ENCODE results near the gene ETF1. TPM values are rescaled to one million over a fixed set of nuclear protein-coding genes. Genes with fewer than 3 reads are reported as not detected.
A peak's percentile ranks its signal among the peaks of the same experiment; 100 is the strongest.

ETF1 gene
- total RNA-seq, 2 donors from 2014 or later: 106 to 109 TPM

- H3K36me3 Mint-ChIP-seq (ENCODE audit: low read depth): no peaks in the 10 kb centered on the region
- H3K4me1 Mint-ChIP-seq: peaks cover 5% of the 10 kb centered on the region
- no peak overlapping the region for H3K4me3 Mint-ChIP-seq
- no peaks in the 10 kb centered on the region for H3K36me3 ChIP-seq (ENCODE audit: control insufficient read depth, insufficient read depth, low read length)
- 91 to 97% methylated on average over 3 to 4 of the region's 4 CpGs for WGBS, 2 experiments (ENCODE audit: insufficient coverage in 1 of 2, insufficient read length in 1 of 2)
- H3K9me3 ChIP-seq (ENCODE audit: control insufficient read depth, low read length): no peaks in the 10 kb centered on the region
- H3K27me3 ChIP-seq (ENCODE audit: control insufficient read depth, insufficient read depth, low read length, poor library complexity, severe bottlenecking): no peaks in the 10 kb centered on the region
- DNase-seq: no peak
- H3K27me3 Mint-ChIP-seq (ENCODE audit: insufficient read depth): no peaks in the 10 kb centered on the region
- H3K27ac Mint-ChIP-seq: no peak overlapping the region
- no peak for TF ChIP-seq CTCF (conservative IDR thresholded peaks at IDR 0.05)
- no peak overlapping the region for H3K9ac ChIP-seq (ENCODE audit: extremely low read depth, low read length, poor library complexity, severe bottlenecking)
- no peak overlapping the region for H3K4me3 ChIP-seq (ENCODE audit: low read length)
- no peaks in the 10 kb centered on the region for H3K9me3 Mint-ChIP-seq
- no peaks in the 10 kb centered on the region for H3K4me1 ChIP-seq (ENCODE audit: control insufficient read depth, insufficient read depth, low read length)
- H3K27ac ChIP-seq (ENCODE audit: low read depth, low read length): no peak overlapping the region
These were observed 44.7 kb downstream of the ETF1 start for GRCh38 chr5:138498376-138498775.

GRCh38 chr5:138495351-138495750 is 47.7 kb downstream of the ETF1 start:
- Mint-ChIP-seq H3K9me3 (no peaks in the 10 kb centered on the region), H3K27me3 (ENCODE audit: insufficient read depth) (peaks cover 12% of the 10 kb centered on the region), H3K4me3 (no peak overlapping the region), H3K4me1 (peaks cover 22% of the 10 kb centered on the region), H3K36me3 (ENCODE audit: low read depth) (no peaks in the 10 kb centered on the region), H3K27ac (no peak overlapping the region)
- Histone ChIP-seq H3K36me3 (ENCODE audit: control insufficient read depth, insufficient read depth, low read length) (no peaks in the 10 kb centered on the region), H3K27ac (ENCODE audit: low read depth, low read length) (no peak overlapping the region), H3K27me3 (ENCODE audit: control insufficient read depth, insufficient read depth, low read length, poor library complexity, severe bottlenecking) (peaks cover 14% of the 10 kb centered on the region), H3K4me3 (ENCODE audit: low read length) (no peak overlapping the region), H3K9ac (ENCODE audit: extremely low read depth, low read length, poor library complexity, severe bottlenecking) (no peak overlapping the region), H3K9me3 (ENCODE audit: control insufficient read depth, low read length) (no peaks in the 10 kb centered on the region), H3K4me1 (ENCODE audit: control insufficient read depth, insufficient read depth, low read length) (peaks cover 8% of the 10 kb centered on the region)
- WGBS, 2 experiments (ENCODE audit: insufficient coverage in 1 of 2, insufficient read length in 1 of 2): 92 to 100% methylated on average over 2 to 7 of the region's 7 CpGs
- no peak for DNase-seq
- no peak for TF ChIP-seq CTCF (conservative IDR thresholded peaks at IDR 0.05)

GRCh38 chr5:138492560-138493045 is 50.4 kb downstream of the ETF1 start:
- Histone ChIP-seq H3K9ac (ENCODE audit: extremely low read depth, low read length, poor library complexity, severe bottlenecking) (peak overlapping the region; percentile 30), H3K4me1 (ENCODE audit: control insufficient read depth, insufficient read depth, low read length) (peaks cover 16% of the 10 kb centered on the region), H3K9me3 (ENCODE audit: control insufficient read depth, low read length) (no peaks in the 10 kb centered on the region), H3K36me3 (ENCODE audit: control insufficient read depth, insufficient read depth, low read length) (no peaks in the 10 kb centered on the region), H3K27ac (ENCODE audit: low read depth, low read length) (no peak overlapping the region), H3K4me3 (ENCODE audit: low read length) (peak overlapping the region; percentile 72), H3K27me3 (ENCODE audit: control insufficient read depth, insufficient read depth, low read length, poor library complexity, severe bottlenecking) (peaks cover 36% of the 10 kb centered on the region)
- H3K27ac Mint-ChIP-seq: peak overlapping the region; percentile 60
- no peaks in the 10 kb centered on the region for H3K36me3 Mint-ChIP-seq (ENCODE audit: low read depth)
- no peak for TF ChIP-seq CTCF (conservative IDR thresholded peaks at IDR 0.05)
- peaks cover 32% of the 10 kb centered on the region for H3K27me3 Mint-ChIP-seq (ENCODE audit: insufficient read depth)
- H3K4me1 Mint-ChIP-seq: peaks cover 40% of the 10 kb centered on the region
- H3K4me3 Mint-ChIP-seq: peak overlapping the region; percentile 66
- DNase-seq: peak; percentile 50
- WGBS, 2 experiments (ENCODE audit: insufficient coverage in 1 of 2, insufficient read length in 1 of 2): 46 to 47% methylated on average over 3 to 10 of the region's 10 CpGs
- no peaks in the 10 kb centered on the region for H3K9me3 Mint-ChIP-seq

Measured in endodermal cell (in vitro differentiated cells).